B cell (primary cell): ENCODE measurements around the gene ZNF652. TPM values are rescaled to one million over a fixed set of nuclear protein-coding genes. Genes with fewer than 3 reads are reported as not detected.

Experiments
- ATAC-seq: fragments of 200-7000 bp; cut with Tn5 transposase; one replicate; pipeline ENCODE4 v1.10.0; 2021; ENCODE audit warnings: low read depth, mild to moderate bottlenecking, moderate number of reproducible peaks, moderate library complexity
- CTCF ChIA-PET: fragments of 350-600 bp; sonication (Branson Sonifier 250); formaldehyde crosslinking; loops from one replicate; lab custom pipeline; 2021; ENCODE audit warnings: antibody characterized with exemption, inconsistent platforms; lab: Charles Lee
- POLR2A ChIA-PET: fragments of 350-600 bp; sonication (Branson Sonifier 250); formaldehyde crosslinking; loops from one replicate; lab custom pipeline; 2021; ENCODE audit warnings: antibody characterized with exemption; lab: Charles Lee
- DNase-seq: peaks from one replicate; pipeline ENCODE4 v3.0.0; 2013
- H2AFZ ChIP-seq: 2 replicates; pipeline ENCODE4 v1.6.1; 2012; ENCODE audit warnings: mild to moderate bottlenecking, low read depth, low read length; ENCODE audit not compliant: insufficient read depth, poor library complexity, severe bottlenecking
- H3K27ac ChIP-seq, 2 donors: 1 replicate in 1 of 2; 2 replicates in 1 of 2; pipeline ENCODE4 v1.5.1; 2012 to 2013; ENCODE audit warnings: low read length in 2 of 2, mild to moderate bottlenecking in 2 of 2, moderate library complexity in 1 of 2
- H3K27me3 ChIP-seq, 4 experiments: fragments of 200-600 bp in 1 of 4; sonication (generic) in 1 of 4; replicated peaks in 1 of 4; 1 replicate in 2 of 4; 2 replicates in 2 of 4; pipeline versions ENCODE4 v1.6.1 to v1.7.0; 2013 to 2016; ENCODE audit warnings: low read length in 3 of 4, mild to moderate bottlenecking in 2 of 4, mixed read lengths in 1 of 4, moderate library complexity in 1 of 4; ENCODE audit not compliant: insufficient read depth in 4 of 4, control insufficient read depth in 3 of 4; ENCODE audit errors: control extremely low read depth in 1 of 4
- H3K36me3 ChIP-seq, 2 experiments: replicated peaks in 1 of 2; 1 replicate in 1 of 2; 2 replicates in 1 of 2; pipeline versions ENCODE4 v1.6.1 to v1.7.1; 2013; ENCODE audit warnings: low read length in 1 of 2; ENCODE audit not compliant: insufficient read depth in 2 of 2, control insufficient read depth in 1 of 2; ENCODE audit errors: control extremely low read depth in 1 of 2, extremely low read depth in 1 of 2
- H3K4me1 ChIP-seq, 2 donors: fragments of 200-600 bp in 1 of 2; sonication (generic) in 1 of 2; 1 replicate in 1 of 2; 2 replicates in 1 of 2; pipeline versions ENCODE4 v1.5.1 to v1.6.1; 2013 to 2017; ENCODE audit warnings: low read length in 2 of 2; ENCODE audit not compliant: control insufficient read depth in 2 of 2, insufficient read depth in 2 of 2
- H3K4me2 ChIP-seq: replicated peaks from 2 replicates; pipeline ENCODE3; 2012; ENCODE audit warnings: mild to moderate bottlenecking, low read depth, low read length; ENCODE audit not compliant: poor library complexity, severe bottlenecking
- H3K4me3 ChIP-seq, 5 experiments: fragments of 200-600 bp in 1 of 5; sonication (generic) in 1 of 5; 1 replicate in 3 of 5; 2 replicates in 2 of 5; pipeline versions ENCODE4 v1.5.1 to v1.7.0; 2011 to 2016; ENCODE audit warnings: low read length in 4 of 5, mild to moderate bottlenecking in 4 of 5, low read depth in 2 of 5, control low read depth in 1 of 5, moderate library complexity in 1 of 5; ENCODE audit not compliant: insufficient read depth in 1 of 5; ENCODE audit errors: control extremely low read depth in 1 of 5, extremely low read depth in 1 of 5
- H3K79me2 ChIP-seq: fragments of 200-600 bp; sonication (generic); one replicate; pipeline ENCODE4 v1.6.0; 2016; ENCODE audit warnings: low read length; ENCODE audit not compliant: control insufficient read depth, insufficient read depth
- H3K9ac ChIP-seq: fragments of 200-600 bp; sonication (generic); 2 replicates; pipeline ENCODE4 v1.6.1; 2017; ENCODE audit warnings: mild to moderate bottlenecking, low read length, moderate library complexity
- H3K9me3 ChIP-seq, 3 donors: one replicate each; pipeline versions ENCODE4 v1.6.1 to v1.7.1; 2013; ENCODE audit warnings: low read length in 2 of 3; ENCODE audit not compliant: control insufficient read depth in 2 of 3, insufficient read depth in 1 of 3; ENCODE audit errors: control extremely low read depth in 1 of 3
- H4K20me1 ChIP-seq: 2 replicates; pipeline ENCODE4 v1.6.0; 2012; ENCODE audit warnings: mild to moderate bottlenecking, low read length; ENCODE audit not compliant: insufficient read depth, control insufficient read depth, poor library complexity, severe bottlenecking
- H3K27ac Mint-ChIP-seq: one replicate; pipeline ENCODE4 v1.8.0; 2021; ENCODE audit warnings: mixed read lengths
- H3K27me3 Mint-ChIP-seq: one replicate; pipeline ENCODE4 v1.8.0; 2021; ENCODE audit warnings: mixed read lengths
- H3K4me1 Mint-ChIP-seq: one replicate; pipeline ENCODE4 v1.8.0; 2021; ENCODE audit warnings: mixed read lengths
- H3K4me3 Mint-ChIP-seq: one replicate; pipeline ENCODE4 v1.8.0; 2021; ENCODE audit warnings: mixed read lengths
- H3K9me3 Mint-ChIP-seq: one replicate; pipeline ENCODE4 v1.8.0; 2022; ENCODE audit warnings: mixed read lengths; ENCODE audit not compliant: insufficient read depth
- EZH2 ChIP-seq: IDR thresholded peaks from 2 replicates; pipeline ENCODE4 v1.6.1; 2012; ENCODE audit warnings: borderline replicate concordance, low read depth, mild to moderate bottlenecking, moderate library complexity, low read length; ENCODE audit not compliant: insufficient read depth, poor library complexity, severe bottlenecking
- WGBS: methylation state at CpG from one replicate; pipeline ENCODE4 v1.1.5; 2013; ENCODE audit warnings: missing lambda C conversion rate; ENCODE audit not compliant: insufficient coverage; 5-methylcytosine and 5-hydroxymethylcytosine counted together
- intact Hi-C: fragments of 100-400 bp; cut with micrococcal nuclease; formaldehyde crosslinking; loops from one replicate; pipeline ENCODE4 v1.10.0; 2022
- polyA plus RNA-seq: library from polyadenylated mRNA; depleted of rRNA; stranded (reverse); fragments of >200 nt; gene quantifications from 2 replicates; pipeline ENCODE4 v1.2.3, GENCODE V29; 2012
- total RNA-seq, 2 donors: library from RNA; stranded (reverse); fragments of 120-200 nt in 1 of 2; gene quantifications; 1 replicate in 1 of 2; 2 replicates in 1 of 2; pipeline versions ENCODE4 v1.2.3 to v1.2.4, GENCODE V29; 2013 to 2022
- TF ChIP-seq, protein P1 (sequence below): fragments of 200-600 bp; IDR thresholded peaks from one replicate; pipeline ENCODE4 v1.8.0; 2022; ENCODE audit warnings: antibody characterized with exemption, mild to moderate bottlenecking

The ZNF652 gene
- total and polyA plus RNA-seq, 2 donors (not counting 1 experiment from before 2014, with no cell fraction given): 19.4 to 86.2 TPM

DNA sequence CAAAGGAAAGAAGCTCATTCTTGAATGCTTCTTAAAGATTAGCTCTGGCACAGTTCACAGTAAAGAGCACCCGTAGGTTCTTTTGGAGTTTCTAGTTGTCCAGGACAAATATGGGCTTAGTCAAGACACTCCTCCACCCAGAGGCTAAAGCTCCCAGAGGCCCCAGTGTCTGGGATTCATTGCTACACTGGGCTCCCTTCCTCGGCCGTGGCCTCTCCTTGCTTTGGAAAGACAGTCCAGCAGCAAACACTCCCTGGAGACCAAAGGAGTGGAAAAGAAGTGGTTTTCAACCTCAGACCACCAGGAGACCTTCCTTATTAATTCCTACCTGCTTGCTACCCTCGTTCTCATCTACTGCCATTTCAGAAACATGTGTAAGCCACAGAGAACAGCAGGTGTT lies 35.5 kb upstream of the ZNF652 start:
- no peak overlapping the region for H2AFZ ChIP-seq
- Mint-ChIP-seq H3K4me3 (no peak overlapping the region), H3K27ac (no peak overlapping the region)

More for the DNA sequence above, 35.5 kb upstream of the ZNF652 start:
- H3K4me3 ChIP-seq: no peak overlapping the region
- no peak overlapping the region for H3K27ac ChIP-seq
- TF ChIP-seq, protein P1, sequence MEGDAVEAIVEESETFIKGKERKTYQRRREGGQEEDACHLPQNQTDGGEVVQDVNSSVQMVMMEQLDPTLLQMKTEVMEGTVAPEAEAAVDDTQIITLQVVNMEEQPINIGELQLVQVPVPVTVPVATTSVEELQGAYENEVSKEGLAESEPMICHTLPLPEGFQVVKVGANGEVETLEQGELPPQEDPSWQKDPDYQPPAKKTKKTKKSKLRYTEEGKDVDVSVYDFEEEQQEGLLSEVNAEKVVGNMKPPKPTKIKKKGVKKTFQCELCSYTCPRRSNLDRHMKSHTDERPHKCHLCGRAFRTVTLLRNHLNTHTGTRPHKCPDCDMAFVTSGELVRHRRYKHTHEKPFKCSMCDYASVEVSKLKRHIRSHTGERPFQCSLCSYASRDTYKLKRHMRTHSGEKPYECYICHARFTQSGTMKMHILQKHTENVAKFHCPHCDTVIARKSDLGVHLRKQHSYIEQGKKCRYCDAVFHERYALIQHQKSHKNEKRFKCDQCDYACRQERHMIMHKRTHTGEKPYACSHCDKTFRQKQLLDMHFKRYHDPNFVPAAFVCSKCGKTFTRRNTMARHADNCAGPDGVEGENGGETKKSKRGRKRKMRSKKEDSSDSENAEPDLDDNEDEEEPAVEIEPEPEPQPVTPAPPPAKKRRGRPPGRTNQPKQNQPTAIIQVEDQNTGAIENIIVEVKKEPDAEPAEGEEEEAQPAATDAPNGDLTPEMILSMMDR: no peak
- no peak for TF ChIP-seq EZH2
- no peaks in the 10 kb centered on the region for H3K27me3 Mint-ChIP-seq
- H3K4me1 ChIP-seq: peaks cover 18 to 21% of the 10 kb centered on the region in 2 donors
- H3K9ac ChIP-seq: no peak overlapping the region
- peaks cover 19% of the 10 kb centered on the region for H3K4me1 Mint-ChIP-seq
- DNase-seq: no peak
- no peaks in the 10 kb centered on the region for H3K9me3 ChIP-seq
- H3K36me3 ChIP-seq: no peaks in the 10 kb centered on the region
- intact Hi-C loops: no loop called here
- H3K4me2 ChIP-seq: no peak overlapping the region
- 67% methylated on average over 1 of the region's 4 CpGs for WGBS
- POLR2A ChIA-PET: no interaction called here
- CTCF ChIA-PET: interaction anchor here (1.0 to 16.1 kb wide), 10 partner anchors 10 to 218 kb away, joined by 3 to 368 read pairs (median 6); no protein-coding TSS in a partner anchor
- no peaks in the 10 kb centered on the region for H4K20me1 ChIP-seq
- no peaks in the 10 kb centered on the region for H3K27me3 ChIP-seq
- no peaks in the 10 kb centered on the region for H3K9me3 Mint-ChIP-seq
- no peak for ATAC-seq
- H3K79me2 ChIP-seq: peaks cover 17% of the 10 kb centered on the region
